Measurements from ENCODE around the gene ABRACL.
"Not testable (repeated sequence)": the region's sequence is repeated elsewhere in the genome, so short reads cannot be mapped to it uniquely, and the experiment has no call there.

The ABRACL gene, protein sequence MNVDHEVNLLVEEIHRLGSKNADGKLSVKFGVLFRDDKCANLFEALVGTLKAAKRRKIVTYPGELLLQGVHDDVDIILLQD

DNA sequence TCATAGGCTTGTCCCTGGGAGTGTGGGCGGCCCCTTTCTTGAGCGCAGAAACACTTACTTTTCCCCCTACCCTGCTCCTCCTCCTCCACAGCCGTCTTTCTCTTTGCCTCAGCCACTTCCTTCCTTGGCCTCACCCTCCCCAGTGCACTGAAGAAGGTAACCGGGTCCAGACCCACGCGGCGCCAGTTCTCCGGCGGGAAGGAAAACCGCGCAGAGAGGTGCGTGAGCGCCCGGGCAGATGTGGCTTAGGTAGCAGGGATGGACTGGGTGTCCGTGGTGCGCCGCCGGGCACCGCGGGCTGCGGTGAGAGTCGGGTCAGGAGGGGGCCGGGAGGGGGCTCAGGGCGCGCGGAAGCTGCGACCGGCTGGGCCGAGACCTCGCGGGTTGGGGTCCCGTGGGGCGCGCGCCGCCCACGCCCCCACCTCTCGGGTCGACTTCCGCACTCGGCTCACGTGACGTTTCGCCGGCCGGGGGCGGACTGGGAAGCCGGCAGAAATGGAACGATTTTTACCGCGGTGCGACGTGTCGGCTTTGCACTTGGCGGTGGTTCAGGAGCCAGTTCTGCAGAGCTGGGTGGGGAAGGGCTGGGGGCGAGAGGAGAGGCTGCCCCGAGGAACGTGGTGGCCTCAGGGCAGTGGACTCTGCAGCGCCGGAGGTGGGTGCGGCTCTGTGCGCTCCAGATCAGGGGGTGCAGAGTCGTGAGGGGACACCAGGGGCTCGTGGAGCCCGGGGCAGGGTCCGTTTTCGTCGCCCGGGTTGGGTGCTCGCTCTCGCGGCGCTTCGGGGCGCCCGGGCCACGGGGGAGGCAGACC lies at the start of gene ABRACL:
Gene ABRACL (plus strand): TSS at position 88 of the 812 bp plus-strand sequence. CDS start 5,416 bp downstream, outside the sequence.
- peak; percentile 68 for DNase-seq

DNA sequence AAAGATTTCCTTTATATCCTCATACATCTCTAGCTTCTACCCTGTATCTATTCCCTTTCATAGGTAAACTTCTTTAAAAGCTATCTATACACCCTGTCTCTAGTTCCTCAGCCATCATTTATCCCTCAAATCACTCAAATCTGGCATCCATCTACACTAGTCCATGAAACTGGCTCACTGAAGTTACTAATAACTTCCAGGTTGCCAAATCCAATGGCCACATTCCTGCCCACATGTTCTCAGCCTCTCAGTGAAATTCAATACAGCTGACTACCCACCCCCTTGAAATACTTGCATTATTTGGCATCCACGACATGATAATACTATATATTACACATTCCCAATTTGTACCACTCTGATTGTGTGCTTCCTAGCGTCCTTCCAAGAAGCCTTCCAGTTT lies 49.2 kb upstream of the ABRACL start:
- no peak for DNase-seq

DNA sequence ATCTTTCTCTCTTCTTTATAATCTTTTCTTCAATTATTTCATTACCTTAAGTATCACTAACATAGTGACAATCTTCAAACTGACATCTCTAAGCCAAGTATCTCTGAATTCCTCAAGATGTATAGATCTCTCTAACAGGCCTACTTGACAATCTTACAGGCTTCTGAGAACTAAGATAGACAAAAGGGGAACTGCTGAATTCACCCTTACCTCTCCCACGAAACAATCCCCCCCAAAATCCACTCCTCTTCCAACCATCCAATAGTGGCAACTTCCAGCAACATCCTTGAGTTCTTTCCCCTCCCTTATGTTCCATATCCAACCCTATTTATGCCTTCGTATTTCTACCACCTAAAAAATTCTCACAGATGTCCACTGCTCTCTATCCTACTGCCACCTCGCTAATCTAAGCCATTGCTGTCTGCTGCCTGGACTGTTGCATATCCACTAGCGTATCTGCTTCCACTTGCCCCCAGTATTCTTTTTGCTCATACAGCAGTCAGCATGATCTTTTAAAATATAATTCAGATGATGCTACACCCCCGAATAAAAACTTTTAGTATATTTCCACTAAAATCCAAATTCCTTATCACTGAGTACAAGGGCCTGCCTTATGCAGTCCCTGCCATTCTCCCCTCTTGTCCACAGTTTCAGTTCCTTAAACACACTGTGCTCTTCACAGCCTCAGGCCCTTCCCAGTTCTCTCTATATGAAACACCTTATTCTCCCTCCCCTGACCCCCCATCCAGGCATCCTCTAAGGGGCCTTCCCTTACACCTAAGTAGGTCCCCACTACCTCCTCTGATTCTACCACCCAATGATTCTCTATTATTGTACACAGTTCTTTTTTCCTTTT lies 48.5 kb upstream of the ABRACL start:
- no peak for DNase-seq

DNA sequence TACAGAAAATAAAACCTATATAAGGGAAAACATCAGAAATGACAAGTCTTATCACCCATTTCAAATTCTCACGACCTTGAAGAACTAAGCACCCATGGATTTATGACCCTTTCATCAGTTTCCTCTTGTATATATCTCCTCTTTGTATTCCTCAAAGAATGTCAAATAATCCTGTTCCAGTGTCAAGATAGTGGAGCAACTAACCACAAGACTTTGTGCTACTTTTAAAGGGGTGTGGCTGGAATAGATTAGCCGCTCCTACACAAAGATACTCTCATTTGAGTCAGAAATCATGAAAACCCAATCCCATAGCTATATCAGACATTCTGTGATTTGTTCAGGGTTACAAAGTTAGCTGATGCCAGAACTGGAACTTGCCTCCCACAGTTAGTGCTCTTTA lies 47.1 kb upstream of the ABRACL start:
- no peak for DNase-seq

DNA sequence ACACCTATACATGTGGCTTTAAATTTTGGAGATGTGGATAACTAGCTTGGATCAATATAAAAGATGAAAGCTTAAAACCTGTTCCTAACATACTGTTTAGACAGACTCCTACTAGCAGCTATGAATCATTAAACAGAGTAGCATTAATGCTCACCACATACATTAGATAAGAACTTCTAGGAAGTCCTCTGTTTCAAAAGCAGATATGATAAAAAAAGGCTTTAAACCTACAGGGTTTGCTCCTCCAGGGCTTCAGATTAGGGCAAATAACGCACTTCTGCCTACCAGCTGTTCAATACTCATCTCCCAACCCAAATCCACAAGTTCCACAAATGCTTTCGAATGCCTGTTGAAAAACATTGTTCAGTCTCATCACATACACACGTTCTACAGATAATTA lies 42.0 kb upstream of the ABRACL start:
- no peak for DNase-seq

DNA sequence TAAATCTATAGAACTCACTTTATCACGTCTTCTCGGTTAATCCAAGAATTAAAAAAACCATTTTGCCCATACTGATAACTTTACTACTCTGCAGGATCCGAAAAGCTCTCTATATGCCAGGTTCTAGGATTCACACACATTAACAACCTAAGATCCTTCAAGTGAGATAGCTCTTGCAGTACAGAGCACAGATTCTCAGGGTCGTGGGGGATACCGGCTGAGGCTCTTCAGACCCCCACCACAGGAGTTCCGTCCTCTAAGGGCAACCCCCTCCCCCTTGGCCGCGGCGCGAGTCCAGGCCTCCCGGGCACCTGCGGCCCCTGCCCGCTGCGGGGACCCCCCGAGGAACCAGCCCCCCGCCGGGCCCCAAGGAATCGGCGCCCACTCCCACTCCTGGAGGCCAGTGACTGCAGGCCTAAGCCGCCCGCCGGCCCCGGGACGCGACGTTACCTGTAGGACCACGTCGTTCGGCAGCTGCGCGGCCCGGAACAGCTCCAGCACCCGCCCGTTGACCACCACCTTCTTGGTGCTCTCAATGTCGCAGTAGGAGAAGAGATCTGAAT lies 41.4 kb upstream of the ABRACL start:
- peak; percentile 19 for DNase-seq

DNA sequence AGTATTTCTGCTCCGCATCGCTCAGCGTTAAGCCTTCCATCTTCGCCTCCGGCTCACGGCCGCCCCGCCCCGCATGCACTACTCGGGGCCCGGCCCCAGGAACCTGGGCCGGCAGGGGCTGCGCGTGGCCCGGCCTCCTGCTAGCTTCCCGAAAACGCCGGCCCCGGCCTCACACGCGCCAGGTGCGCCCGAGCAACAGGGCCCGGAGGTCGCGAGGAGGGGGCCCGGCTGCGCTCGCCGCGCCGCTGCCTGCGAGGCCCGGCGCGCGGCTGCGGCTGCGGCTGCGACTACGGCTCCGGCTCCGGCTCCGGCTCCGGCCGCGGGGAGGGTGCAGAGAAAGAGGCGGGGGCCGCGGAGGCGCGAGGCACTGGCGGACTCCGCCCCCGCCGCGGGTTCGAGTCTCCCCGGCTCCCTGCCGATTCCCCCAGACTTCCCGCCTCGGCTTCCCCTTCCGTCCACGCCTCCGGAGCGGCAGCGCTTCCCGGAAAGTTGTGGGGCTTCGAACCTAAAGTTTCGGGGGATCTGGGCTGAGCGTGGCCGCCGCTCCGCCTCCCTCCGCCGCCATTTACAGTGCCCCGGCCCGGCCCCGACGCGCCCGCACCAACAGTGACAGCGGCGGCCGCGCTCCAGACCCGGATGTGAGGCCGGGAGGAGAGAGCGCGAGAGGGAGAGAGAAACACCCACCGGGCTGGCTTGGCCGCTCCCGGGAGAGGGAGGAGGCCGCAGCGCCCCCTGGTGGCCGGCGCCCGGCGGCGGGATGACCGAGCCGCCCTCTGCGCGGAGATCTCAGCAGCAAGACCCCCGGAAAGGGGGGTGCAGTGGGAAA lies 40.7 kb upstream of the ABRACL start, which contains the start of gene REPS1:
Gene REPS1 (minus strand): TSS at position 611 of the 826 bp plus-strand sequence. CDS start 571 bp downstream, at position 40.
- DNase-seq = peak; percentile 89

DNA sequence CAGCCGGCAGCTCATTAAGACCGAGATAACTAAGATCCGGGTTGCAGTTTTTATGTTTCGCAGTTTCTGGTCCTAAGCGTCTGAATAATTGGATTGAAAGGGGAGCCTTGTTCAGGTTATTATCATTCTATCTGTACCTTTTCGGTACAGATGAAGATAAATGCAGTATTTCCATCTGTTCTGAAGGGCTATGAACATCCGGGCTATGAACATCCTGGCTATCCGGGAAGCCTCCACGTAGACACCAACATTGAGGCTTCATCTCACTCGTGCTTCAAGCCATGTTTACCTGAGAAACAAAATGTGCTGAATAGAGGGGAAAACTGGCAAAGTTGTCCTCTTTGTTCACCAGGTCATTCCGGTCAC lies 40.1 kb upstream of the ABRACL start:
- no peak for DNase-seq

DNA sequence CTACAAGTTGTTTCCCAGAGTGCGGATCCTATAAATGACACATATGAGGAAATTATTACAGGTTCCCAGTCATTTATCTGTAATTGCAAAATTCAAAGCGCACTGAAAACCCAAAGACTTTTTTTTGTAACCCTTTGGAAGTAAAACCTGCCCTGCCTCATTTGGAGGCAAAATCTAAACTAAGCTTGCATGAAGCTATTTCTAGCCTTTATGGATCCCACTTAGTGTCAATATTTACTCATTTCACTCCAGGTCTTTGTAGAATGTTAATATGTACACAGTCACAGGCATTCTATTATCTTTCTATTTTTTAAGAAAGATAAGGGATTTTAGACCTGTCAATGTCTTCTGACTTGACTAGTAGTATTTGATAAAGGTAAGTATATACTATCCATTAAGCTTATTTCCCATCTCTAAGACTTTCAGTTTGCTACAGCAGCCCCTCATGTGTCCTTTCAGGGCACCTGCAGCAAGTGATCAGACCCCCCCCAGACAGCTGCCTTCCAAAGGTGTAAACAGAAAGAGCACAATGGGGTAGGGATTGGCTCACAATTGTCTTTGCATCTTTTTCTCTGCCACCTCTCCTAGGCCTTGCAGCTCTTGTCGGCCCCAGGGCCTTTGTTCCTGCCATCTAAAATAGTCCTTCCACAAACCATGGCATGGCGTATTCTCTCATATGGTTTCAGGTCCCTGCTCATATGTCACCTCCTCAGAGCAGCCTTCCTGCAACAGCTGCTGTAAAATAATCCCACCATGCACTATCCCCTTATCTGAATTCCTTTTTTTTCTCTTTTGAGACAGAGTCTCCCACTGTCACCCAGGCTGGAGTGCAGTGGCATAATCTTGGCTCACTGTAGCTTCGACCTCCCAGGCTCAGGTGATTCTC lies 39.2 kb upstream of the ABRACL start:
- no peak for DNase-seq

DNA sequence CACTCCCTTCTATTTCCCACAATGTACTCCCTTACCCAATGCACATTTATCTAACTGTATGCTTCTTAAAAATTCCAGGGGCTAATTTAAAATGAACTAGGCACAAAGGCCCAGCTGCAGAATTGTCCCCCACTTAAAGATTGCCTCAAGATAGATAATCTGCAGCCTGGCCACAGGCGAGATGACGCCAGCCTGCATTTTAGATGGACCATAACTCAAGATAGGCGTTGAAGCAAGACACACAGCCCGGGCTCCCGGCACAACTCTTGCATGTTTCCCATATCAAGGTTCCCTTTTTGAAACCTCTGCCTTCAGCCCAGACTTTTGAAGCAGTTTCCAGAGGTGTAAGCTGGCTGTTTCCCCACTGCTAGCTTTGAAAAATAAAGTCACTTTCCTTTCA lies 37.3 kb upstream of the ABRACL start:
- DNase-seq = no peak

DNA sequence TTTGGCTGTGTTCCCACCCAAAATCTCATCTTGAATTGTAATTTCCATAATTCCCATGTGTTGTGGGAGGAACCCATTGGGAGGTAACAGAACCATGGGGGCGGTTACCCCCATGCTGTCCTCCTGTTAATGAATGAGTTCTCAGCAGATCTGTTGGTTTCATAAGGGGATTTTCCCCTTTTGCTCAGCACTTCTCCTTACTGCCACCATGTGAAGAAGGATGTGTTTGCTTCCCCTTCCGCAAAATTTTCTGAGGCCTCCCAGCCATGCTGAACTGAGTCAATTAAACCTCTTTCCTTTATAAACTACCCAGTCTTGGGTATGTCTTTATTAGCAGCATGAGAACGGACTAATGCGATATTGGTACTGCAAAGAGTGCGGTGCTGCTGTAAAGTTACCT lies 35.6 kb upstream of the ABRACL start:
- peak; percentile 24 for DNase-seq

DNA sequence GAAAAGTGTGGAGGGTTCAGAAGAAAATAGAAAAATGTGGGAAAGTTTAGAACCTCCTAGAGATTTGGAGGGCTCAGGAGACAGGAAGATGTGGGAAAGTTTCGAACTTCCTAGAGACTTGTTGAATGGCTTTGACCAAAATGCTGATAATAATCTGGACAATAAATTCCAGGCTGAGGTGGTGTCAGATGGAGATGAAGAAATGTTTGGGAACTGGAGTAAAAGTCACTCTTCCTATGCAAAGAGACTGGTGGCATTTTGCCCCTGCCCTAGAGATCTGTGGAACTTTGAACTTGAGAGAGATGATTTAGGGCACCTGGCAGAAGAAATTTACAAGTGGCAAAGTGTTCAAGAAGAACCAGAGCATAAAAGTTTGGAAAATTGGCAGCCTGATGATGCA lies 35.1 kb upstream of the ABRACL start:
- not testable (repeated sequence) for DNase-seq

DNA sequence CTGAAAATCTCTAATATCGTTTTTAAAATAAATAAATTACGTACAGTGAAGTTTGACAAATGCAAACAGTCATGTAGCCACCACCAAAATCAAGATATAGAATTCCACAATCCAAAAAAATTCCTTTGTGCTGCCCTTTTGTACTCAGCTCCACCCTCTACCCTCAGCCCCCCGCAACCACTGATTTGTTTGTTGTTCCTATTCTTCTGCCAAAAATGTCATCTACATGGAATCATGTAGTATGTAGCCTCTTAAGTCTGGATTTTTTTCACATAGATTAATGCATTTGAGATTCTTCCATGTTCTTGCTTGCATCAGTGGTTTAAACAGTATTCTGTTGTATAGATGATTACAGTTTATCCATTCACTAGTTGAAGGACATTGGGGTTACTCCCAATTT lies 32.0 kb upstream of the ABRACL start:
- no peak for DNase-seq

DNA sequence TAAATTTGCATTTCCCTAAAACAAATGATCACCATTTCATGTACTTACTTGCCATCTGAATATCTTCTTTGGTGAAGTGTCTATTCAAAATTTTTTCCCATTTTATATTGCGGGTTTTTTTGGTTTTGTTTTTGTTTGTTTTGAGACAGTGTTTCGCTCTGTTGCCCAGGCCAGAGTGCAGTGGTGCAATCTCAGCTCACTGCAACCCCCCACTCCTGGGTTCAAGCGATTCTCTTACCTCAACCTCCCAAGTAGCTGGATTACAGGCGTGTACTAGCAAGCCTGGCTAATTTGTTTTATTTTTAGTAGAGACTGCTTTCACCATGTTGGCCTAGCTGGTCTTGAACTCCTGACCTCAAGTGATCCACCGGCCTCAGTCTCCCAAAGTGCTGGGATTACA lies 31.4 kb upstream of the ABRACL start:
- no peak for DNase-seq

DNA sequence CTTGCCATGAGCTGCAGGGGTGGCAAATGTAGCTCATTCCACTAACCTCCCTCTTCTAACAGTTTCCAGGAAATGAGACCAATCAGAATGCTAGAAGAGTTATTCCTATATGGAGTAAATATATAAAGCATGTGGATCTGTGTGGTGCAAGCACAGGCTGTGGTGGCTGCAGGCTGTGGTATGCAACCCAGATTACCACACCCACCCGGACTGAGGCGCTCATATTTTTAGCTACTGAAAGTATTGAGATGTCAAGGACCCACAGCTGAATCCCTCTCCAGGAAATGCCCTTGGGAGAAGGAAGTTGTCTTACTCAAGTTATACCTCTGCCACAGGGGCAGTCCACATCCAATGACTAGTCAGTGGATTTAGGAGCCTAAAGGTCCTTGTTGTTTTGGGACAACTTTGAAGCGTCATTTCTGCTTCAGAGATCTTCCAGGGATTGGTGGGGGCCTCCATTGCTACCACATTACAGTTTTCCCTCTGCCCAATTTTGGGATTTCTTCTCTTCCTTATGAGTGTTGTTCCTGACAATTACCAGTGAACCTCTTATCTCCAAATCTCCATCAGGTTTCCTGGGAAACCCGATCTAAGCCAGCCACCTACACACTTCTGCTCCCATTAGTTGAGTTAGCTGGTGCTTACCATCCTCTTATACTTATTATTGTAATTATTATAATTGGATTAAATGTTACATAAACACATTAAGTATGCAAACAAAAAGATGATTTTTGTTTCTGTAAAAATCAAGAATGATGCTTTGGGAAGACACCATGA lies 28.4 kb upstream of the ABRACL start:
- DNase-seq = no peak

DNA sequence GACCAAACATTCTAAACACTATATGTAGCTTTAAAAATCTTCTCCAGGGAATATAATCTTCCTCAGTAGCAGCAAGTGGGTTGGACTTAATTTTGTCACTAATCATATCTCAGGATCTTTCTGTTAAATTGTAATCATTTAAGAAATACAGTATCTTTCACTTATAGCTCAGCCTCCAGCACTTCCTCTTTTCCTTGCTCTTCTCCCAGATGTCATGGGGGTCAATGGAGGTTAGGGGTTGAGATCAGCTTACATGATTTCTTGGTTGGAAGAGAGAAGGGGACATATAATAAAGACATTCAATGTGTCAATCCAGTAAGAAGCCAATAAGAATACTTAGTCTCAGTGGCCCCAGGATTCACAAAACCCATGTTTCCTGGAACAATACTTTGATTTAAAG lies 24.8 kb upstream of the ABRACL start:
- DNase-seq = no peak

DNA sequence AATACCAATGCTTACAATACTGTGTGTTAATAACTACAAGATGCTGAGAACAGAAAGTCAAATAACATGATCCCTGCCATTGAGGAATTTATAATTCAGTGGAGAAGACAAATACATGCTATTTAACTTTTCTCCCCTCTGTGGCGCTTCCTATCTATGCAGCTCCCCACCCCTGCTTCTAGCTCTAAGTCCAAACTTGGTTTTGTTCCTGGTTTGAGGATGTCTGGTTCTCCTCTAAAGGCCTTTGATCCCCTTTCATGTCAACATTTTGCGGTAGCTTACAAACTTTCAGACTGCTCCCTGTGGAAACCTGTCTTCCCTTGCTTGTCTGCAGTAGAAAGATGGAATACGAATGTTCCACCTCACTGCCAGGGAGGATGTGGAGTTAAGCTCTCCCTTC lies 22.1 kb upstream of the ABRACL start:
- no peak for DNase-seq

DNA sequence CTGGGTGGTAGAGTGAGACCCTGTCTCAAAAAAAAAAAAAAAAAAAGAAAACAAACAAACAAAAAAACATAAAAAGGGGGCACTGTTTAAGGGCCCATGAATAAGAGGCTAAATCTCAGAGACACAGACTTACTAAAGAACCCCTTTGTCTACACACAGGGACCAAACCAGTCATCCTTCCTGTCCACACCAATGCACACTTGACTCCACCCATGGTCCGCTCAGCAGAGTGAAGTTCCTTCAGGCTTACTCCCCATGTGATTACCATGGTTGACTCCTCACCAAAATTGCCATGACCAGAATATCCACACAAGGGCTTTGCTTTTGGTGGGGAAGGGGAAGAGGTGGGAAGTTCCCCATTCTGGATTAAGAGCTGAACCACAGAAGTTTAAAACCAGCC lies 21.1 kb upstream of the ABRACL start:
- no peak for DNase-seq

DNA sequence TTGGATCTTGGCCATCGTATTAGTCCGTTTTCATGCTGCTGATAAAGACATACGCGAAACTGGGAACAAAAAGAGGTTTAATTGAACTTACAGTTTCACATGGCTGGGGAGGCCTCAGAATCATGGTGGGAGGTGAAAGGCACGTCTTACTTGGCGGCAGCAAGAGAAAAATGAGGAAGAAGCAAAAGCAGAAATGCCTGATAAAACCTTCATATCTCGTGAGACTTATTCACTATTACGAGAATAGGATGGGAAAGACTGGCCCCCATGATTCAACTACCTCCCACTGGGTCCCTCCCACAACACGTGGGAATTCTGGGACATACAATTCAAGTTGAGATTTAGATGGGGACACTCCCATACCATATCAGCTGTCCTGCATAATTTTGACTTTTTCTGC lies 20.4 kb upstream of the ABRACL start:
- no peak for DNase-seq

DNA sequence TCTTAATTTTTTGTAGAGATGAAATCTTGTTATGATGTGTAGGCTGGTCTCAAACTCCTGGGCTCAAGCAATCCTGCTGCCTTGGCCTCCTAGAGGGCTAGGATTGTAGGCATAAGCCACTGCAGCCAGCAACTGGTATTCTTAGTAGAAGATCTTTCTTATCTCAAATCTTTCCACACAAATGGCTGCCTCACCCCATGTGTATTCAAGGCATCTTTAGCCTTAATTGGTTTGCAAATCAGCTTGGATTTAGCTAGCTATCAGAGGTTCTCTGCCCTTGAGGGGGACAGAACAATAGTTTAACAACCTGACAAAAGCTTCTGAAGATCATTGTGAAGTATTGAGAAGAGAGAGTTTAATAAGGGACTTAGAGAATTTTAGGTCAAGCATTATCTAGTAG lies 17.9 kb upstream of the ABRACL start:
- no peak for DNase-seq

DNA sequence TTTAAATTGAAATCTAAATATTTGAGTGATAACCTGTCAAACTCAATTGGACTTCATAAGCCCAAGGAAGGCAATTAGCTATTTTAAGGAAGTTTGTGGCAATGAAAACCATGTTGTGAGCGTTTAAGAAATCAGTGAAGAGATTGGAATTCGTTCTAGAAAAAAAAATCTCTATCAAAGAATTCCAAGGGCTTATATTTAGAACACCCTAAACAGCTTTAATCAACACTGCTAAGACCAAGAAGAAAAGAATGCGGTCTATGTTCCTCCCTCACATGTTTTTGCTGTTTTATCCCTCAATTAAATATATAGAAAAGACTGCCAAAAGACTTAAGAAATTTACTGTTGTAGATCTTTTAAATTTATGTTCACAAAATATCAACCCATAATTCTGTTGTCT lies 16.6 kb upstream of the ABRACL start:
- DNase-seq = no peak

Data from CD4-positive, alpha-beta T cell treated with Interleukin-15 for 1 hour (primary cell).